HuH-7 (cell line): Measurements from ENCODE around the gene ANKS1B.
"Not testable (repeated sequence)": the region's sequence is repeated elsewhere in the genome, so short reads cannot be mapped to it uniquely, and the experiment has no call there.

ENCODE experiments used
- DNase-seq: peaks from one replicate; pipeline ENCODE4 v3.0.0; 2011; ENCODE audit warnings: low spot score

Gene ANKS1B

DNA sequence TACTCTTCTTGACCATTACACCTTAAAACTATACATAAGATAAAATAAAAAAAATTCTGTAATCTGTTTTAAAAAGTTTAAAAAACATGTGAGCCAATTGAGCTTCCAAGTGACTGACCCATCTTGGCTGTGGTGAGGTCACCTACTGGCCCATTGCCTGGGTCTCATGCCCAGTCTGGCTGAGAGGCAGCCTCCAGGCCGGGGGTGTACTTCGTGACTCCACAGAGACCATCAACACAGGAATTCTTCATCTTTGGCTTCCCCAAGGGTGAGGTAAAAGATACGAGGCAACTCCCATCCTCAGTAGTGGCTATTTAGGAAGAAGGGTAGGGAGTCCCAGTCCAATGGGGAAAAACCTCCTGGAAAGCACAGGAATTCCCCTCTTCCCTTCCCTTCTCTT lies 1226.4 kb downstream of the ANKS1B start:
- DNase-seq: no peak

DNA sequence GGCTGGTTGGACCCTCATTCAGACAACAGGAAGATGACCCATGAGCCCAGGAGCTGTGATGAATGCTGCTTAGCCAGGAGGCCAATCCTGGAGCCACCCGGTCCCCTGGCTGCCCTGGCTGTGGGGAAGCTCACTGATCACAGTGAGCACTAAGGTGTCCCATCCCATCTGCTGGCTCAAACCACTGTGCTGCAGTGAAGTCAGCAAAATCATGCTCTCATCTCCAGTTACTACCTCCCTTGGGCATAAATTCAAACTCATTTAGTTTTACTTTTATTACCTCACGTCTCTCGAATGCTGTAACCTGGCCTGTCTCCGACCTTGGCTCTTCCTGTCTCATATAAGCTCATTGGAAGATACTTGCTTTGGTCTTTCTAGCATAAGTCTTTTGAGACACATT lies 1227.3 kb downstream of the ANKS1B start:
- no peak for DNase-seq

DNA sequence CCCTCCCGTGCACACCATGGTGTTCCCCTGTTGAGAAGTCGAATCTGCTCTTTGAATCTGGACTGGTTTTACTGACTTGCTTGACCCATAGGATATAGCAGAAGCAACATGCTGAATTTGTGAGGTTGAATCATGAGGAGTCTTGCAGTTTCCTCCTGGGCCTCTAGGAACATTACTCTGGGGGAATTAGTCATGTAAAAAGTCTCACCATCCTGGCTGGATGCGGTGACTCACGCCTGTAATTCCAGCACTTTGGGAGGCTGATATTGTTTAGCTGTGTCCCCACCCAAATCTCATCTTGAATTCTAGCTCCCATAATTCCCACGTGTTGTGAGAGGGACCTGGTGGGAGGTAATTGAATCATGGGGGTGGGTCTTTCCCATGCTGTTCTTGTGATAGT lies 1228.9 kb downstream of the ANKS1B start:
- DNase-seq: not testable (repeated sequence)

GRCh38 chr12:98754095-98754494 lies 1230.6 kb downstream of the ANKS1B start:
- DNase-seq: peak; percentile 23

- DNase-seq: no peak
Observed at GRCh38 chr12:98752726-98753125, 1232.0 kb downstream of the ANKS1B start.

DNA sequence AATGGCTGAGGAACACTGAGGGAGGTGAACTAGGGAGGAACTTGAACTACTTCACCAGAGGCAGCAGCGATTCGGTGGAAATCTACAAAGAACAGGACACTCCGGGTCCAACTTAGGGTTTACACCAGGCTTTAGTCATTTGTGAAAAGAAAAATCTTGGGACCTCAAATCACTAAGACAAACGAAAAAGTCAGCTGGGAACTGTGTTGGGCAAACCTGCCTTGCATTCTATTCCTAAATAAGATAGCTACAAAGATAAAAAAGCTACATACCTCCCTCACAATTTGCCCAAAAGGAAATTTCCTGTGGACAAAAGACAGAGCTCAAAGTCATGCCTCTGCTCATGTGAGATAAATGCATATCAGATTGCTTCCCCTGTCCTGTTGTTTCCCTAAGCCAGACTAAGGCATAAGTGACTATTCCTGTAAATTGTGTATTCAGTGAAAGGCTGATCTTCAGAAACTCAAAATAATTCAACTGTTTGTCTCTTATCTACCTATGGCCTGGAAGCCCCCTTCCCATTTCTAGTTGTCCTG lies 1233.1 kb downstream of the ANKS1B start:
- DNase-seq: no peak

GRCh38 chr12:98750511-98750910 lies 1234.2 kb downstream of the ANKS1B start:
- no peak for DNase-seq

DNA sequence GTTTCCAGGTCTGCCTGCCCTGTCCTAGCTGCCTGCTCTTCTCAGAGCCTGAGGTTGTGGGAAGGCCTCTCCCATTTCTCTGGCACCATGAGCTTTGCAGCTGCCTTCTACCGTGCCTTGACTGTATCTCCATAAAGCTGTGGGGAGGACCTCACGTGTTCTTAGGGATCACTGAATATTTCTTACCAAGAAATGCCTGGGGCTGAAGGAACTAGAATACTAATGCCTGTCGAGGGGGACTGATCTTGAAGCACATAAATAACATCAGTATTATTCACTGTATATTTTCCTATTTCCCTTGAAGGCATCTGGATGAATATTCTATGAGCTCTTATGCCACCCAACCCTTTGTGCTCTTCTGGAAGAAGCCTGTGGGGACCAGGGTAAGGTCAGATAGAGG lies 1236.3 kb downstream of the ANKS1B start:
- DNase-seq: no peak

GRCh38 chr12:98745578-98746391 lies 1239.0 kb downstream of the ANKS1B start:
- no peak for DNase-seq

- no peak for DNase-seq
Observed at GRCh38 chr12:98744680-98745079, 1240.1 kb downstream of the ANKS1B start.

DNA sequence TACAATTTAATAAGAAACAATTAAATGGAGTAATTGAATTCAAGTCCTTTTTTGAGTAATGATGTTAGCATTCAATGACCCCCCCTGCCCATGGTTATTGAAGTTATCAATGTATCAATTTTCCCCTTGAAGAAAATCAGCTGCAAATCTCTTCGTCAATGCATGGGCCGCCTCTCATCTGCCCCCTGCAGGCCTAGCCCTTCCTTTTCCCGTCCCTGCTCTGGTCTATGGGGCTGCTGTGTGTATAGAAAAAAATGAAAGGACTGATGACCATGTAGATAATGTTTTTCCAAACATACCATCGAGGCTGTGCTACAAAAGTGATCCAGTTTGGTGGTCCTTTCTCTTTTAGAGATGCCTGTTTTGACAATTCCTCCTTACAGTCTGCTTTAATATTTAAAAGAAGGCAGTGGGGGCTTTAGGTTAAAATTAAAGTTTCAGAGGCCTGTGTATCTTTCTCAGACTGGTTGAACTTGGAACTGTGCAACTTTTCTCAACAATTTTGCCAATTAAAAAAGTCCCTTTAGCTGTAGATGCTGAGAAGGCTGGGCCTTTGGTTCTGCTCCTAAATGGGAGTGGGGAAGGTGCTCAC lies 1241.3 kb downstream of the ANKS1B start:
- peak; percentile 47 for DNase-seq

DNA sequence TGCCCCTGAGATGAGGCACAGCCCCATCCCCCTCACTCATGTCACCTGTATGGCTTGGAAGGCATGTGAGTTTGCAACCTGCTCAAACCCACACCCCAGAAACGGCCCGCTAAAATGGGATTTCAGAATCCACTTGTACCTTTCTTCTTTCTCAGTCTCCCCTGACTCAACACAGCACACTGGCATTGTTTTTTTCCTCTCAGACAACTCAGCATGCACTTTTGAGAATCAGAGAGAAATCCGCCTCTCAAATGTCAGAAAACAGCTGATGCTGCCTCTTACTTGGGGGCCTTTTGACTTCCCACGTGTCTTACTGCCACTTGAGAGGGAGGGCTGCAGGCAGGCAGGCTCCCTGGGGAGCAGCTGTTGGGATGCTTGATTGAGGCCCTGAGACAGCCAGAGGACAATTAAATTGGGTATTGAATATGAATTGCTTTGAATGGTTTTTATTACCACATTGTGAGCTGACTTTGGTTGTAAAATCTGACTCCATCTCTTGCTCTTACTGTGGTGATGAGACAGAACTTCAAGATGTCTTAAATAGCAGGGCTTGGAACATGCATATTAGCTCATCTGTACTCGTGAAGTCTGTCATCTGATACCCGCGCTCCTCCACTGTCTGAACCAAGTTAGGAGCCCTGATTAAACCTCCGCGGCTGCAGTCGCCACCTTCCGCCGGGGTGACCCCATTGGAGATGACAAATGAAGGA lies 1243.0 kb downstream of the ANKS1B start:
- DNase-seq: no peak

DNA sequence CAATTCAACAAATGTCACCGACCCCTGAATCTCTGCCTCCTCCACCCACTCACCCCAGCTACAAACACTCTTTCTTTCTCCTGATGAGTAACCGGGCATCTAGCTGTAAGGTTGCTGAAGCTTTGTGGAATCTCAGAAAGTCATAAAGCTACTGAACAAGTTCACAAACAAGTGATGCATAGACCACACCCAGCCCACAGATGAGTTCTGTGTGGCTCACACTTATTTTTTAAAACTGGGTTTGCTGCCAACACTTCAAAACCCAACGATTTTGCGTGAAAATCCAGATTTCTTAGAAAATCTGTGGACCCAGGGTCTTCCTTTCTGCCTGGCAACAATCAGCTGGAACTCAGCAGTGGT lies 1243.6 kb downstream of the ANKS1B start:
- no peak for DNase-seq

DNA sequence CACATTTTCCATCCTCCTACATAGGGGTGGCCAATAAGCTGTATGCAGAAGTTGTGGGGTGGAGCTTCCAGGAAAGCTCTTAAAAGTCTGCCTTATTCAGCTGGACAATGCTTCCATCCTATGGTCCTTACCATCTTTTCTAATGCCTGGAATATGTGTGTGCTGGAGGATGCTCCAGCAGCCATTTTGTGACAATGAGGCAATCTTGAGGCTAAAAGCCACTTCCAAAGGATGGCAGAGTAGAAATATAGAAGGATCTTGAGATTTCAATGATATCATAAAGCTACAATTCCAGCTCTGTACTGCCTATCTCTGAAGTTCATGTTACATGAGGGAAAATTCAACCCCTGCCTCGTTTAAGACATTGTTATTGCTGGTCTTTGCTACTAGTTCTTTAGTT lies 1244.0 kb downstream of the ANKS1B start:
- no peak for DNase-seq

- no peak for DNase-seq
Observed at GRCh38 chr12:98738539-98738938, 1246.2 kb downstream of the ANKS1B start.

GRCh38 chr12:98738002-98738401 lies 1246.7 kb downstream of the ANKS1B start:
- no peak for DNase-seq

DNA sequence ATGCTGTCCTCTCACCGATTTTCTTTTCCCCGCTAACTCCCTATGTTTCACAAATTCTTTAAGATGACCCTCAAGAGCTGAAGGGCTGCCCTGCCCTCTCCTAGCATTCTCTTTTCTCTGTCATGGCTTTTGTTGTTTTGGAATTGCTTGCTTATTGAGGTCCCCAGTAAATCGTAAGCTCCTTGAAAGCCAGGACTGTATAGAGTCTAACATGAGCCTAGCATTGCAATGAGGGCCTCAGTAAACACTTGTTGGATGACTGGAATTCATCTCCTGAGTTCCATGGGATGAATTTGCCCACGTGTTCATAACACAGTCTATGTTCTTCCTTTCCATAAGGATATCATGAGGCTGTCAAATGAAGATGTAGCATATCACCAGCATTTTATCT lies 1247.4 kb downstream of the ANKS1B start:
- no peak for DNase-seq

DNA sequence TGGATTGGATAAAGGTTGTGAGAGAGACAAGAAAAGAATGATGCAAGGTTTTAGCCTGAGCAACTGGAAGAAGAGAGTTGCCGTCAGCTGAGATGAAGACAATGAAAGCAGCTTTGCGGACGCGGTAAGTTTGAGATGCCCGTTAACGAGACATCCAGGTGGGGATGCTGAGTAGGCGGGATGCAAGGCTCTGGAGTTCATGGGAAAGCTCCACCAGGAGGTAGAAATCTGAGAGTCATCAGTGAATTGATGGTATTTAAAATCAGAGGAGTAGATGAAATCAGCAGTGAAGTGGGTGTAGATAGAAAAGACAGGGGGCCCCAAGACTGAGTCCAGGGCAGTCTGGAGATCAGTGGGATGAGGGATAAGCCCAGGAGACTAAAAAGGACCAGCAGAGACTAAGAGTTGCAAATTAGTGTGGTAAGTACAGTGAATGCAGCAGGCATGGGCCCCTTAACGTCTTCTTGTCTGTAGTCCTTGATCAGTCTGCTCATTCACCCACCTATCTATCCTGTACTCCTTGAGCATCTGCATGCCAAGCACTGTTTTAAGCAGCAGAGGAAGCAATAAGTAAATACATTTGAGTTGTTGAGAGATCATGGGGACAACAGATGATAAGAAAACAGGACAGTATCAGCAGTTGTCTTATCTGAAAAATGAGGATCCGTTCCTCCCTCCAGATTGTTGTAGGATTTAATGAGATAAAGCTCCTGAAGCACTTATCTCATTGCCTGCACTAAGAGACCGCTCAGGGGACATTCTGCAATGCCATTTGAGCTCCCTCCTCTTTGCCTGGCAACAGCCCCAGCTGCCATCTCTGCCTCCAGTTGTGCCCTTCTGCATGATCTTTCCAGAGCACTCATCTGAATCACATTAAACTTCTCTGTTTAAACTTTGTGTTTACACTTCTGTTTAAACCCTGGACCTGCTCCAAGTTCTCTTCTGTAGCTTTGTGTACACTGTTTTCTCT lies 1248.1 kb downstream of the ANKS1B start:
- no peak for DNase-seq

GRCh38 chr12:98735821-98736220 lies 1248.9 kb downstream of the ANKS1B start:
- DNase-seq: no peak

GRCh38 chr12:98733667-98734350 lies 1250.9 kb downstream of the ANKS1B start:
- DNase-seq: no peak

DNA sequence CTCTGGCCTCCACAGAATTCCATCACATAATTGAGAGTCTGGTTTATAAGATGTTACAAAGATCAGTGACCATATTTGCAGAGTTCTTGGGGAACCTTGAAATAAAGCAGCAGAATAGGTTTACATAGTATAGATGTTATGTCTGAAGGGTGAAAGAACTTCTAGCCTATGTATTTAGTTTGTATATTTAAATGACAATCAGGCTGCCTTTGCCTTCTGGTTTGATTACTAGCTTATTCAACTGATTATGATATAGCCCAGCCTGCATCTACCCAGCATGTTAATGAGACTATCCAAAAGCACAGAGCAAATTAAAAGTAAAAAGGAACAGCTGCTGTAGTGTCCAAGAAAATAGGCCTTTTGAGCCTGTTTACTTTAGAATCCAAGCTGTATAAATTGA lies 1254.3 kb downstream of the ANKS1B start:
- DNase-seq: no peak
